K562 (cell line): Measurements from ENCODE around the gene CYSTM1. TPM values are rescaled to one million over a fixed set of nuclear protein-coding genes. Genes with fewer than 3 reads are reported as not detected.
A peak's percentile ranks its signal among the peaks of the same experiment; 100 is the strongest.

Experiments
- ATAC-seq: fragments of 200-7000 bp; cut with Tn5 transposase; 3 replicates; pipeline ENCODE4 v1.9.1; 2020; ENCODE audit warnings: moderate library complexity
- BruUV-seq: library from RNA; stranded (reverse); fragments of 400-500 nt; replicated peaks from 2 replicates; lab custom pipeline; 2021; lab: Mats Ljungman, UMichigan
- CTCF ChIA-PET: fragments of 300-600 bp; formaldehyde crosslinking; extraction: SDS; loops from one replicate; lab custom pipeline; 2021; ENCODE audit warnings: low intra/inter-chr PET ratio; lab: Yijun Ruan, JAX
- POLR2A ChIA-PET: fragments of 300-600, 350-650 bp; sonication (Branson Sonifier 250); formaldehyde crosslinking; extraction: SDS; loops from one replicate; lab custom pipeline; 2021; ENCODE audit warnings: antibody characterized with exemption, inconsistent platforms; lab: Yijun Ruan, JAX
- DNase-seq, 4 experiments: peaks; one replicate each; pipeline versions ENCODE4 v3.0.0 to v3.0.0-alpha.2; 2011 to 2018; ENCODE audit warnings: low spot score in 3 of 4, mixed read lengths in 3 of 4; ENCODE audit errors: extremely low read depth in 1 of 4
- FAIRE-seq: peaks from 2 replicates; lab custom pipeline; 2011; peaks lifted over from hg19 to GRCh38; lab: Jason Lieb, UNC
- H2AFZ ChIP-seq: 2 replicates; pipeline ENCODE4 v1.6.0; 2011; ENCODE audit warnings: low read depth, low read length, control low read depth, inconsistent platforms
- H3K27ac ChIP-seq: fragments of 200-600 bp; 3 replicates; pipeline ENCODE4 v1.8.0; 2011; ENCODE audit warnings: low read depth, mild to moderate bottlenecking, control low read depth, inconsistent platforms, low read length, moderate library complexity, mixed read lengths; ENCODE audit errors: extremely low read depth
- H3K27me3 ChIP-seq, 2 experiments: fragments of 300-600 bp in 1 of 2; 2 replicates in 1 of 2; 3 replicates in 1 of 2; pipeline versions ENCODE4 v1.6.0 to v1.8.0; 2011; ENCODE audit warnings: inconsistent platforms in 2 of 2, low read length in 2 of 2, mild to moderate bottlenecking in 1 of 2, mixed read lengths in 1 of 2, moderate library complexity in 1 of 2; ENCODE audit not compliant: control insufficient read depth in 2 of 2, insufficient read depth in 2 of 2
- H3K36me3 ChIP-seq: fragments of 300-600 bp; 3 replicates; pipeline ENCODE4 v1.8.0; 2011; ENCODE audit warnings: mild to moderate bottlenecking, low read length, inconsistent platforms; ENCODE audit not compliant: control insufficient read depth, insufficient read depth
- H3K4me1 ChIP-seq, 2 experiments: fragments of 200-600 bp in 1 of 2; replicated peaks in 1 of 2; 2 replicates in 1 of 2; 3 replicates in 1 of 2; pipeline versions ENCODE4 v1.5.1 to v1.8.0; 2011; ENCODE audit warnings: inconsistent platforms in 2 of 2, low read length in 2 of 2, mild to moderate bottlenecking in 1 of 2, mixed read lengths in 1 of 2, moderate library complexity in 1 of 2; ENCODE audit not compliant: control insufficient read depth in 2 of 2, insufficient read depth in 2 of 2
- H3K4me2 ChIP-seq: 2 replicates; pipeline ENCODE4 v1.6.1; 2011; ENCODE audit warnings: low read length, control low read depth, inconsistent platforms, mixed read lengths; ENCODE audit not compliant: insufficient read depth
- H3K4me3 ChIP-seq: fragments of 200-600 bp; sonication (generic), shearing (Covaris generic); 2 replicates; pipeline ENCODE4 v1.5.1; 2016; ENCODE audit warnings: control low read depth, inconsistent platforms
- H3K79me2 ChIP-seq: fragments of 200-600 bp; 3 replicates; pipeline ENCODE4 v1.8.0; 2011; ENCODE audit warnings: low read length, inconsistent platforms; ENCODE audit not compliant: control insufficient read depth, insufficient read depth
- H3K9ac ChIP-seq, 2 experiments: 2 replicates each; pipeline versions ENCODE4 v1.6.0 to v1.6.1; 2011; ENCODE audit warnings: low read depth in 2 of 2, low read length in 2 of 2, control low read depth in 1 of 2, inconsistent platforms in 1 of 2, mild to moderate bottlenecking in 1 of 2, mixed read lengths in 1 of 2; ENCODE audit not compliant: insufficient read depth in 1 of 2
- H3K9me1 ChIP-seq: one replicate; pipeline ENCODE4 v1.6.0; 2011; ENCODE audit warnings: inconsistent platforms, mild to moderate bottlenecking, low read length, moderate library complexity; ENCODE audit not compliant: control insufficient read depth, insufficient read depth
- H3K9me3 ChIP-seq: replicated peaks from 2 replicates; pipeline ENCODE4 v1.5.1; 2011; ENCODE audit warnings: low read depth, low read length, inconsistent platforms; ENCODE audit not compliant: control insufficient read depth, insufficient read depth
- H4K20me1 ChIP-seq: replicated peaks from 2 replicates; pipeline ENCODE4 v1.6.1; 2011; ENCODE audit warnings: low read length, inconsistent platforms, mixed read lengths; ENCODE audit not compliant: control insufficient read depth, insufficient read depth
- CBFA2T2 ChIP-seq: fragments of 450-650 bp; conservative IDR thresholded peaks from 2 replicates; pipeline ENCODE4 v1.6.1; 2017; ENCODE audit warnings: mild to moderate bottlenecking
- DMBX1 ChIP-seq: fragments of 250-450 bp; sonication (Bioruptor Pico); IDR thresholded peaks from 2 replicates; pipeline ENCODE4 v1.8.0; 2022; ENCODE audit warnings: inconsistent platforms, mild to moderate bottlenecking, moderate library complexity, borderline replicate concordance
- DPF2 ChIP-seq: fragments of 450-650 bp; IDR thresholded peaks from 2 replicates; pipeline ENCODE4 v1.6.1; 2016
- EHMT2 ChIP-seq: fragments of 450-650 bp; IDR thresholded peaks from 2 replicates; pipeline ENCODE4 v1.6.1; 2018; ENCODE audit warnings: antibody characterized with exemption
- MAFK ChIP-seq: IDR thresholded peaks from 2 replicates; pipeline ENCODE4 v1.6.1; 2011; ENCODE audit warnings: low read length, improper control_type of control experiment
- MAX ChIP-seq: sonication (generic); formaldehyde crosslinking; IDR thresholded peaks from 2 replicates; pipeline ENCODE4 v1.9.0; 2022; ENCODE audit warnings: mild to moderate bottlenecking, missing genetic modification reagents
- MAZ ChIP-seq, 2 experiments: fragments of 450-650 bp in 1 of 2; sonication (generic) in 1 of 2; formaldehyde crosslinking; IDR thresholded peaks in 1 of 2; conservative IDR thresholded peaks in 1 of 2; 2 replicates each; pipeline versions ENCODE4 v1.4.0 to v1.5.0; 2020; ENCODE audit warnings: mild to moderate bottlenecking in 1 of 2, missing genetic modification reagents in 1 of 2
- NFE2 ChIP-seq: IDR thresholded peaks from 2 replicates; pipeline ENCODE4 v1.6.1; 2014; ENCODE audit warnings: antibody characterized with exemption, low read depth
- RREB1 ChIP-seq: fragments of 250-450 bp; sonication (Bioruptor Pico); IDR thresholded peaks from 2 replicates; pipeline ENCODE4 v1.4.0; 2020
- TCF7L2 ChIP-seq: fragments of 150-350 bp; IDR thresholded peaks from 2 replicates; pipeline ENCODE4 v1.6.1; 2016; ENCODE audit warnings: low read depth, mild to moderate bottlenecking, low read length, moderate library complexity
- TEAD4 ChIP-seq, 2 experiments: sonication (generic) in 1 of 2; formaldehyde crosslinking in 1 of 2; IDR thresholded peaks; 2 replicates each; pipeline versions ENCODE4 v1.6.1 to v1.8.0; 2012 to 2022; ENCODE audit warnings: borderline replicate concordance in 1 of 2, inconsistent platforms in 1 of 2, low read length in 1 of 2, mild to moderate bottlenecking in 1 of 2, missing genetic modification reagents in 1 of 2
- ZEB2 ChIP-seq: fragments of 450-650 bp; IDR thresholded peaks from 2 replicates; pipeline ENCODE4 v1.6.1; 2016
- ZNF584 ChIP-seq: fragments of 200-800 bp; sonication (Bioruptor generic); IDR thresholded peaks from 2 replicates; pipeline ENCODE4 v1.6.1; 2016; ENCODE audit warnings: low read depth, mild to moderate bottlenecking, missing genetic modification characterization, missing compliant biosample characterization
- ZNF707 ChIP-seq: fragments of 250-450 bp; sonication (Bioruptor Pico); conservative IDR thresholded peaks from 2 replicates; pipeline ENCODE4 v1.8.0; 2022; ENCODE audit warnings: inconsistent platforms, mild to moderate bottlenecking, moderate library complexity
- WGBS: fragments of 100-300 bp; shearing (Covaris generic); methylation state at CpG from one replicate; pipeline ENCODE4 v1.1.6; 2016; ENCODE audit warnings: low coverage, mixed read lengths; ENCODE audit not compliant: insufficient coverage; ENCODE audit errors: missing lambda C conversion rate; 5-methylcytosine and 5-hydroxymethylcytosine counted together
- in situ Hi-C: fragments of 300-500 bp; cut with MboI; formaldehyde crosslinking; loops from 4 replicates; pipeline ENCODE4 v1.15.0; 2018; ENCODE audit warnings: inconsistent platforms, mixed read lengths
- intact Hi-C: fragments of 100-400 bp; cut with micrococcal nuclease; formaldehyde crosslinking; loops from 2 replicates; pipeline ENCODE4 v1.14.2; 2022
- polyA plus RNA-seq, 8 experiments: library from polyadenylated mRNA; depleted of rRNA in 4 of 8; stranded (reverse) in 5 of 8; unstranded in 3 of 8; fragments of >200 nt; fragmentation: Nextera tagmentation in 2 of 8; fragmentation: Illumina TruSeq in 1 of 8; extraction: Ambion mirVana in 2 of 8; extraction: Trizol in 1 of 8; gene quantifications; 2 replicates each; pipeline versions ENCODE4 v1.2.1 to v1.2.3, GENCODE V29; 2011 to 2014; ENCODE audit warnings: inconsistent platforms in 1 of 8, missing spikeins in 1 of 8
- total RNA-seq, 7 experiments: library from RNA; depleted of rRNA in 6 of 7; stranded (reverse); fragments of >200 nt in 6 of 7; fragmentation: Illumina TruSeq in 2 of 7; extraction: Trizol in 2 of 7; gene quantifications; 2 replicates each; pipeline versions ENCODE4 v1.2.1 to v1.2.3, GENCODE V29; 2011 to 2021; ENCODE audit warnings: low replicate concordance in 1 of 7

The CYSTM1 gene
- total and polyA plus RNA-seq, 9 of the 15 experiments (the other 6 are each of a cell fraction or from before 2014, with no cell fraction given), result 76.1 to 422 (median 108) TPM

GRCh38 chr5:140189977-140190871 is 15.2 kb downstream of the CYSTM1 start:
- Histone ChIP-seq H3K9me3 (no peaks in the 10 kb centered on the region), H3K27me3 (no peaks in the 10 kb centered on the region), H3K79me2 (peaks cover 81% of the 10 kb centered on the region), H3K4me3 (no peak overlapping the region), H3K9ac (peak overlapping the region in 1 of 2 experiments; percentile 21; a peak in 1 of 4 replicates), H3K36me3 (peaks cover 18% of the 10 kb centered on the region), H3K9me1 (no peaks in the 10 kb centered on the region), H2AFZ (no peak overlapping the region), H3K4me2 (peak overlapping the region; percentile 34; the same call in 1 of the 2 replicates), H3K4me1 (peaks cover 14 to 44% of the 10 kb centered on the region in 2 experiments), H3K27ac (peak overlapping the region; percentile 20; the same call in 1 of the 3 replicates), H4K20me1 (no peaks in the 10 kb centered on the region)
- intact Hi-C loops (loop anchor here (10.0 kb wide), 1 partner anchor 525 kb away; no protein-coding TSS in a partner anchor), in situ Hi-C loops (no loop called here)
- no TSS peak for BruUV-seq
- ATAC-seq (peak; percentile 78), DNase-seq (peak; percentile 33 to 73 (median 42)), FAIRE-seq (peak; percentile 62)
- POLR2A ChIA-PET, result interaction anchor here (0.5 to 1.2 kb wide), 7 partner anchors 8 to 34 kb away, joined by 3 to 5 read pairs (median 4); no protein-coding TSS in a partner anchor
- CTCF ChIA-PET, result interaction anchor here (0.6 kb wide), 1 partner anchor 1830 kb away, joined by 4 read pairs; no protein-coding TSS in a partner anchor
- WGBS, result 19% methylated on average over 3 of the region's 3 CpGs
- no peak for TF ChIP-seq MAFK
- TF ChIP-seq ZNF707, result no peak
- TF ChIP-seq MAX (CRISPR knock-in tag), result no peak
- TF ChIP-seq TCF7L2, result no peak
- no peak for TF ChIP-seq DMBX1
- no peak for TF ChIP-seq EHMT2
- TF ChIP-seq CBFA2T2, result no peak; the same call in 1 of the 2 replicates
- peak; percentile 86 for TF ChIP-seq DPF2
- TF ChIP-seq ZNF584 (CRISPR knock-in tag), result peak; percentile 52; the same call in 1 of the 2 replicates
- TF ChIP-seq MAZ (CRISPR knock-in tag; conservative IDR thresholded peaks at IDR 0.05 in 1 of 2, IDR thresholded peaks at IDR 0.05 in 1 of 2), result no peak
- peak; percentile 33; the same call in 1 of the 2 replicates for TF ChIP-seq NFE2
- TF ChIP-seq TEAD4 (IDR thresholded peaks at IDR 0.05; ENCODE audit: low read length), result peak; percentile 71
- TF ChIP-seq TEAD4 (CRISPR knock-in tag; IDR thresholded peaks at IDR 0.05; ENCODE audit: borderline replicate concordance), result no peak
- TF ChIP-seq ZEB2, result no peak
- no peak for TF ChIP-seq RREB1
